Measurements from ENCODE around the gene FRMD6.

GRCh38 chr14:51717766-51718165, 66.1 kb downstream of the FRMD6 start:
- TF ChIP-seq CTCF (IDR thresholded peaks at IDR 0.05) (no peak), POLR2A (IDR thresholded peaks at IDR 0.05) (no peak)
